ENCODE results near the gene PNLIPRP1.

PNLIPRP1 gene

GRCh38 chr10:116607336-116607735, 16.6 kb downstream of the PNLIPRP1 start:
- Histone ChIP-seq H3K4me3 (ENCODE audit: low read length) (no peak overlapping the region), H3K4me1 (ENCODE audit: control insufficient read depth, insufficient read depth, low read length) (no peaks in the 10 kb centered on the region), H3K36me3 (ENCODE audit: control insufficient read depth, insufficient read depth, low read length) (no peaks in the 10 kb centered on the region), H3K9ac (ENCODE audit: low read length) (no peak overlapping the region), H3K27me3 (ENCODE audit: control insufficient read depth, insufficient read depth, low read length) (no peaks in the 10 kb centered on the region), H3K27ac (ENCODE audit: low read depth, low read length) (no peak overlapping the region)

- Histone ChIP-seq H3K27ac (ENCODE audit: low read depth, low read length) (no peak overlapping the region), H3K4me1 (ENCODE audit: control insufficient read depth, insufficient read depth, low read length) (no peaks in the 10 kb centered on the region), H3K27me3 (ENCODE audit: control insufficient read depth, insufficient read depth, low read length) (no peaks in the 10 kb centered on the region), H3K36me3 (ENCODE audit: control insufficient read depth, insufficient read depth, low read length) (no peaks in the 10 kb centered on the region), H3K9ac (ENCODE audit: low read length) (no peak overlapping the region), H3K4me3 (ENCODE audit: low read length) (peak overlapping the region; percentile 49)
Observed at GRCh38 chr10:116608686-116609594, 18.2 kb downstream of the PNLIPRP1 start.

GRCh38 chr10:116610443-116611152, 19.8 kb downstream of the PNLIPRP1 start:
- Histone ChIP-seq H3K36me3 (ENCODE audit: control insufficient read depth, insufficient read depth, low read length) (no peaks in the 10 kb centered on the region), H3K9ac (ENCODE audit: low read length) (no peak overlapping the region), H3K27me3 (ENCODE audit: control insufficient read depth, insufficient read depth, low read length) (no peaks in the 10 kb centered on the region), H3K4me1 (ENCODE audit: control insufficient read depth, insufficient read depth, low read length) (no peaks in the 10 kb centered on the region), H3K4me3 (ENCODE audit: low read length) (no peak overlapping the region), H3K27ac (ENCODE audit: low read depth, low read length) (no peak overlapping the region)

GRCh38 chr10:116611153-116611545, 20.4 kb downstream of the PNLIPRP1 start:
- no peaks in the 10 kb centered on the region for H3K36me3 ChIP-seq (ENCODE audit: control insufficient read depth, insufficient read depth, low read length)
- no peak overlapping the region for H3K9ac ChIP-seq (ENCODE audit: low read length)
- H3K27me3 ChIP-seq (ENCODE audit: control insufficient read depth, insufficient read depth, low read length): no peaks in the 10 kb centered on the region
- no peak overlapping the region for H3K4me3 ChIP-seq (ENCODE audit: low read length)
- no peak overlapping the region for H3K27ac ChIP-seq (ENCODE audit: low read depth, low read length)
- no peaks in the 10 kb centered on the region for H3K4me1 ChIP-seq (ENCODE audit: control insufficient read depth, insufficient read depth, low read length)

GRCh38 chr10:116612107-116612769, 21.5 kb downstream of the PNLIPRP1 start:
- Histone ChIP-seq H3K4me1 (ENCODE audit: control insufficient read depth, insufficient read depth, low read length) (no peaks in the 10 kb centered on the region), H3K27me3 (ENCODE audit: control insufficient read depth, insufficient read depth, low read length) (no peaks in the 10 kb centered on the region), H3K9ac (ENCODE audit: low read length) (no peak overlapping the region), H3K4me3 (ENCODE audit: low read length) (no peak overlapping the region), H3K27ac (ENCODE audit: low read depth, low read length) (no peak overlapping the region), H3K36me3 (ENCODE audit: control insufficient read depth, insufficient read depth, low read length) (no peaks in the 10 kb centered on the region)

- no peak overlapping the region for H3K9ac ChIP-seq (ENCODE audit: low read length)
- no peaks in the 10 kb centered on the region for H3K4me1 ChIP-seq (ENCODE audit: control insufficient read depth, insufficient read depth, low read length)
- H3K27me3 ChIP-seq (ENCODE audit: control insufficient read depth, insufficient read depth, low read length): no peaks in the 10 kb centered on the region
- no peak overlapping the region for H3K4me3 ChIP-seq (ENCODE audit: low read length)
- H3K36me3 ChIP-seq (ENCODE audit: control insufficient read depth, insufficient read depth, low read length): no peaks in the 10 kb centered on the region
- no peak overlapping the region for H3K27ac ChIP-seq (ENCODE audit: low read depth, low read length)
Observed at GRCh38 chr10:116613471-116613870, 22.7 kb downstream of the PNLIPRP1 start.

- Histone ChIP-seq H3K4me1 (ENCODE audit: control insufficient read depth, insufficient read depth, low read length) (no peaks in the 10 kb centered on the region), H3K27me3 (ENCODE audit: control insufficient read depth, insufficient read depth, low read length) (no peaks in the 10 kb centered on the region), H3K9ac (ENCODE audit: low read length) (no peak overlapping the region), H3K36me3 (ENCODE audit: control insufficient read depth, insufficient read depth, low read length) (no peaks in the 10 kb centered on the region), H3K27ac (ENCODE audit: low read depth, low read length) (no peak overlapping the region), H3K4me3 (ENCODE audit: low read length) (no peak overlapping the region)
Observed at GRCh38 chr10:116614796-116615195, 24.0 kb downstream of the PNLIPRP1 start.

- Histone ChIP-seq H3K4me1 (ENCODE audit: control insufficient read depth, insufficient read depth, low read length) (no peaks in the 10 kb centered on the region), H3K27ac (ENCODE audit: low read depth, low read length) (no peak overlapping the region), H3K9ac (ENCODE audit: low read length) (no peak overlapping the region), H3K27me3 (ENCODE audit: control insufficient read depth, insufficient read depth, low read length) (no peaks in the 10 kb centered on the region), H3K36me3 (ENCODE audit: control insufficient read depth, insufficient read depth, low read length) (no peaks in the 10 kb centered on the region), H3K4me3 (ENCODE audit: low read length) (no peak overlapping the region)
Observed at GRCh38 chr10:116615199-116615776, 24.5 kb downstream of the PNLIPRP1 start.

- Histone ChIP-seq H3K36me3 (ENCODE audit: control insufficient read depth, insufficient read depth, low read length) (no peaks in the 10 kb centered on the region), H3K27ac (ENCODE audit: low read depth, low read length) (no peak within 1 kb of the TSS), H3K4me1 (ENCODE audit: control insufficient read depth, insufficient read depth, low read length) (no peaks in the 10 kb centered on the region), H3K27me3 (ENCODE audit: control insufficient read depth, insufficient read depth, low read length) (no peaks in the 10 kb centered on the region), H3K4me3 (ENCODE audit: low read length) (no peak within 1 kb of the TSS), H3K9ac (ENCODE audit: low read length) (no peak within 1 kb of the TSS)
Observed at GRCh38 chr10:116620423-116621400, 30.0 kb downstream of the PNLIPRP1 start, which contains the start of gene PNLIPRP2. Gene PNLIPRP2, plus strand, starts transcription at chr10:116620953.

GRCh38 chr10:116621476-116621875, 30.7 kb downstream of the PNLIPRP1 start:
- H3K9ac ChIP-seq (ENCODE audit: low read length): no peak overlapping the region
- H3K4me3 ChIP-seq (ENCODE audit: low read length): no peak overlapping the region
- H3K27ac ChIP-seq (ENCODE audit: low read depth, low read length): no peak overlapping the region
- H3K36me3 ChIP-seq (ENCODE audit: control insufficient read depth, insufficient read depth, low read length): no peaks in the 10 kb centered on the region
- H3K27me3 ChIP-seq (ENCODE audit: control insufficient read depth, insufficient read depth, low read length): no peaks in the 10 kb centered on the region
- H3K4me1 ChIP-seq (ENCODE audit: control insufficient read depth, insufficient read depth, low read length): no peaks in the 10 kb centered on the region

- Histone ChIP-seq H3K36me3 (ENCODE audit: control insufficient read depth, insufficient read depth, low read length) (no peaks in the 10 kb centered on the region), H3K9ac (ENCODE audit: low read length) (no peak overlapping the region), H3K27ac (ENCODE audit: low read depth, low read length) (no peak overlapping the region)
Observed at GRCh38 chr10:116621934-116622655, 31.3 kb downstream of the PNLIPRP1 start.

More at GRCh38 chr10:116621934-116622655, 31.3 kb downstream of the PNLIPRP1 start:
- Histone ChIP-seq H3K4me3 (ENCODE audit: low read length) (no peak overlapping the region), H3K27me3 (ENCODE audit: control insufficient read depth, insufficient read depth, low read length) (no peaks in the 10 kb centered on the region), H3K4me1 (ENCODE audit: control insufficient read depth, insufficient read depth, low read length) (no peaks in the 10 kb centered on the region)
